ENCODE measurements around the gene GRIFIN. TPM values are rescaled to one million over a fixed set of nuclear protein-coding genes. Genes with fewer than 3 reads are reported as not detected.
A peak's percentile ranks its signal among the peaks of the same experiment; 100 is the strongest.

GRIFIN gene
- total and polyA plus RNA-seq, 9 of the 15 experiments (the other 6 are each of a cell fraction or from before 2014, with no cell fraction given) = not detected

- no peaks in the 10 kb centered on the region for H3K79me2 ChIP-seq (ENCODE audit: control insufficient read depth, insufficient read depth, low read length)
- in situ Hi-C loops (cut with MboI) (no loop called here), intact Hi-C loops (cut with micrococcal nuclease) (no loop called here)
- H3K4me3 ChIP-seq = no peak overlapping the region
- H3K4me2 ChIP-seq (ENCODE audit: insufficient read depth, low read length) = no peak overlapping the region; the same call in 1 of the 2 replicates
- H3K4me1 ChIP-seq (replicated peaks in 1 of 2; ENCODE audit: control insufficient read depth in 2 of 2, insufficient read depth in 2 of 2, low read length in 2 of 2) = peaks cover 0 to 24% of the 10 kb centered on the region in 2 experiments; a peak in 3 of 5 replicates
- ATAC-seq = no peak
- no peak overlapping the region; the same call in 2 of the 3 replicates for H3K27ac ChIP-seq (ENCODE audit: extremely low read depth, low read depth, low read length)
- POLR2A ChIA-PET = interaction anchor here (1.3 to 1.5 kb wide), 2 partner anchors 11 to 29 kb away, joined by 5 to 6 read pairs; no protein-coding TSS in a partner anchor
- no peak for FAIRE-seq
- DNase-seq (ENCODE audit: extremely low read depth in 1 of 4, low spot score in 3 of 4) = no peak
- no peaks in the 10 kb centered on the region for H3K36me3 ChIP-seq (ENCODE audit: control insufficient read depth, insufficient read depth, low read length)
- H4K20me1 ChIP-seq (replicated peaks; ENCODE audit: control insufficient read depth, insufficient read depth, low read length) = no peaks in the 10 kb centered on the region; the same call in 1 of the 2 replicates
- no peaks in the 10 kb centered on the region for H3K27me3 ChIP-seq (ENCODE audit: control insufficient read depth in 2 of 2, insufficient read depth in 2 of 2, low read length in 2 of 2)
- H3K9ac ChIP-seq (ENCODE audit: insufficient read depth in 1 of 2, low read depth in 2 of 2, low read length in 2 of 2) = peak overlapping the region in 1 of 2 experiments; percentile 81; a peak in 2 of 4 replicates
- peak; percentile 93 for TF ChIP-seq CEBPB (tag; IDR thresholded peaks at IDR 0.05)
- no peak for TF ChIP-seq RBFOX2 (IDR thresholded peaks at IDR 0.05; ENCODE audit: low read depth, low read length)
- peak; percentile 26 for TF ChIP-seq MEIS2 (IDR thresholded peaks at IDR 0.05; ENCODE audit: partially characterized antibody)
- TF ChIP-seq CEBPG (CRISPR knock-in tag; IDR thresholded peaks at IDR 0.05) = peak; percentile 64; the same call in 1 of the 2 replicates
- peak; percentile 38 to 47; a peak in 2 of 4 replicates for TF ChIP-seq CEBPG (tag; conservative IDR thresholded peaks at IDR 0.05 in 1 of 2, IDR thresholded peaks at IDR 0.05 in 1 of 2)
- CTCF ChIA-PET (ENCODE audit: low intra/inter-chr PET ratio) = interaction anchor here (1.2 kb wide), 1 partner anchor 28 kb away, joined by 3 read pairs; no protein-coding TSS in a partner anchor
- BruUV-seq (replicated peaks) = no TSS peak
- H3K9me3 ChIP-seq (replicated peaks; ENCODE audit: control insufficient read depth, insufficient read depth, low read depth, low read length) = no peaks in the 10 kb centered on the region
- peaks cover 5% of the 10 kb centered on the region for H3K9me1 ChIP-seq (ENCODE audit: control insufficient read depth, insufficient read depth, low read length)
- H2AFZ ChIP-seq (ENCODE audit: low read depth, low read length) = no peak overlapping the region
- 50% methylated on average over 20 of the region's 21 CpGs for WGBS (ENCODE audit: insufficient coverage, low coverage, missing lambda C conversion rate)
Measured at GRCh38 chr7:2440608-2441245, 35.5 kb downstream of the GRIFIN start.
